GM18526 (cell line): ENCODE measurements around the gene WDR5B.

Experiments used
- POLR2A ChIP-seq: IDR thresholded peaks from 3 replicates; pipeline ENCODE4 v1.6.1; 2011; ENCODE audit not compliant: insufficient read length; ENCODE audit errors: extremely low read depth

WDR5B gene

DNA sequence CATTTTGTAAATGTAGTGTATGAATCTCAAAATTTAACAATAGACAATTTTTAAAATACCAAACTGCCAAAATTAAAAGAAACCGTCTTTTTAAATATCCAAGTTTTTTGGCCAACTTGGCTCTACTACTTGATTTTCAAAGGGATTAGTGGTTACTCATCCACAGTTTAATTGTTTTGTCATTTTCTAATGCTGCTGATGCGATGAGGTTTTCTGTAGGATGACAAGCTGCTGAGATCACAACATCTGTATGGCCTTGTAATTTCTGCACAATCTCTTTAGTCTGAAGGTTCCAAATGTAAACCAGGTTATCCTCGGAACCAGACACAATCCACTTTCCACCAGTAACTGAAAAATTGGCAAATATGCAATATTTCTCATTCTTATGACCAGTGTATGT lies 1.5 kb downstream of the WDR5B start:
- no peak for TF ChIP-seq POLR2A

DNA sequence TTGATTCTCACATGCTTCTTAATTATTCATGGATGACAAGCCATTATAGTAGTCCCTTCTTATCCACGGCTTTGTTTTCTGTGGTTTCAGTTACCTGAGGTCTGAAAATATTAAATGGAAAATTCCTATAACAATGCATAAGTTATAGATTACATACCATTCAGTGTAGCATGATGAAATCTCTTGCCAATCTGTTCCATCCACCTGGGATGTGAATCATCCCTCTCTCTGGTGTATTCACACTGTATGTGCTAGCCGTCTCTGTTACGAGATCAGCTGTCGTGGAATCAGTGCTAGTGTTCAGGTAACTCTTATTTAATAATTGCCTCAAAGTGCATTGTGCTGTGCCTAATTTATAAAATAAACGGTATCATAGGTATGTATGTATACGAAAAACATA lies 5.2 kb downstream of the WDR5B start:
- no peak for TF ChIP-seq POLR2A

GRCh38 chr3:122410111-122410510 lies 5.8 kb downstream of the WDR5B start:
- no peak for TF ChIP-seq POLR2A

GRCh38 chr3:122409446-122409845 lies 6.4 kb downstream of the WDR5B start:
- TF ChIP-seq POLR2A, result no peak

- no peak for TF ChIP-seq POLR2A
Measured at GRCh38 chr3:122407946-122408345, 7.9 kb downstream of the WDR5B start.

DNA sequence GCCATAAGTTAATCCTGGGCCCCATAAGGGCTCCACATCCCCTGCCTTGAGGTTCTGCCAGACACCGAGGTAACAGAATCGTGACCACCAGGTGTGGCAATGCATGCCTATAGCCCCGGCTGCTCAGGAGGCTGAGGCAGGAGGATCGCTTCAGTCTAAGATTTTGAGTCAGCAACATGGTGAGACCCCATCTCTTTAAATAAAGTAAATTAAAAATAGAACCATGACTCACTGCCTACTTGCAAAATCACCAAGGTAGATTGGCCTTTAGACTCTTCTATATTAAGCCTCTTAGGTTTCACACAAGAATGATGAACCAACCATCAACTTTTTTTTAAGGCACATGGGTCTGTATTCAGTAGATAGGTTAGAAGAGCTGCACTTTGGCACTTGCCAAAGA lies 9.7 kb downstream of the WDR5B start:
- no peak for TF ChIP-seq POLR2A

GRCh38 chr3:122405015-122405414 lies 10.8 kb downstream of the WDR5B start:
- TF ChIP-seq POLR2A, result no peak

DNA sequence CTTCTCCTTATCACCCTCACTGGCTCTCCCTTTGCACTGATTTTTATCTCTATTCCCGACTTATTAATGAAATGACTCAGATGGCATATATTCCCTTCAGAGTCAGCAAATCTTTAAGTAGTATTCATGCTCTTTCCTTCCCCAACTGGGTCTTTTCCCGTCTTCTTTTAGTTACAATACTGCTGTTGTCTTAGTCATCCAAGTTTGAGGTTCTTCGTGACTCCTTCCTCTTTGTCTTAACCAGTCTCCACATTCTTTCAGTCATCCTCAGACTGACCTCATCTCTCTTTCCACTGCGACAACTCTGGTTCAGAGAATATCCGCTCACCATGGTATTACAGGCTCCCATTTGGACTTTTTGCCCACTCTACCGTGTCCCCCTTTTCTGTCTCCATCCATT lies 12.4 kb downstream of the WDR5B start:
- TF ChIP-seq POLR2A, result no peak

DNA sequence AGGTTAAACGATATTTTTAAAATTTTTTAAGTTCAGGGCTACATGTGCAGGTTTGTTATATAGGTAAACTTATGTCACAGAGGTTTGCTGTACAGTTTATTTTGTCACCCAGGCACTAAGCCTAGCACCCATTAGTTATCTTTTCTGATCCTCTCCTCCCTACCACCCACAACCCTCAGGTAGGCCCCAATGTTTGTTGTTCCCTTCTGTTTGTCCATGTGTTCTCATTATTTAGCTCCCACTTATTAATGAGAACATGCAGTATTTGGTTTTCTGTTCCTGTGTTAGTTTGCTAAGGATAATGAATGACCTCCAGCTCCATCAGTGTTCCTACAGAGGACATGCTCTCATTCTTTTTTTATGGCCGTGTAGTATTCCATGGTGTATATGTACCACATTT lies 16.9 kb downstream of the WDR5B start:
- no peak for TF ChIP-seq POLR2A

DNA sequence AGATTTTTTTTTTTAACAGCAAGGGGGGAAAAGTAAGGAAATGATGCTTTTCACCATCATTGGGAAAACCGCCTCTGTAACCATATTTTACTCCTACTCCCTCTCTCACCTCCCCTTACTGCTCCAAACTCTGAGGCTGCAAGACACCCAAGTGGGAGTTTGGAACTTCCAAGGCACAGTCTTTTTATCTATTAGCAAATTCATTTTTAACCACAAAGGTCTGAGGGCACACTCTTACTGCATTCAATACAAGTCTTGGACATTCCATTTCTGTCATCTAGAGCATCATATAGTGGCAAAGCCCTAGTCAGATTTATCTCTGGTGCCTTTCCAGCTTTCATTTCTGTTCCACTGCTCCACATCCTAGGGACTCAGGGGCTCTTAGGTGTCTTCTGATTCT lies 18.7 kb downstream of the WDR5B start:
- no peak for TF ChIP-seq POLR2A

DNA sequence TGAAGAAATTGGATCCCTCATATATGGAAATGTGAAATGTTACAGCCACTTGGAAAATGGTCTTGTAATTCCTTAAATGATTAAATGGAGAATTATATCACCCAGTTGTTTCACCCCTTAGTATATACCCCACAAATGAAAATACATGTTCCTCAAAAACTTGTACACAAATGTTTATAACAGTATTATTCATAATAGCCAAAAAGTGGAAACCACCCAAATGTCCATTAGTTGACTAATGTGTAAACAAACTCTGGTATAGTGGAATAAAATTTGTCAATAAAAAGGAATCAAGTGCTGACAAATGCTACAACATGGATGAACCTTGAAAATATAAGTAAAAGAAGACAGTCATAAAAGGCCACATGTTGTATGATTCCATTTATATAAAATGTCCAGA lies 19.4 kb downstream of the WDR5B start:
- no peak for TF ChIP-seq POLR2A

DNA sequence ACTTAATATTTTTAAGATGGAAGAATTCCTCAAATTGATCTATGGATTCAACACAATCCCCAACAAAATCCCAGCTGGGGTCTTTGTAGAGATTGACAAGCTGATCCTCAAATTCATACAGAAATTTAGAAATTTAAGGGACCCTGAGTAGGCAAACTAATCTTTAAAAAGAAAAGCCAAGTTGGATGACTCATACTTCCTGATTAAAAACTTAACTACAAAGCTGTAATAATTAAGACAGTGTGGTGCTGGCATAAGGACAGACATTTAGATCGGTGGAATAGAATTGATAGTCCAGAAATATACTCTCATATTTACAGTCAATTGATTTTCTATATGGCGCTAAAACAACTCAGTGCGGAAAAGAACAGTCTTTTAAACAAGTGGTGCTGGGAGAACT lies 20.3 kb downstream of the WDR5B start:
- no peak for TF ChIP-seq POLR2A

DNA sequence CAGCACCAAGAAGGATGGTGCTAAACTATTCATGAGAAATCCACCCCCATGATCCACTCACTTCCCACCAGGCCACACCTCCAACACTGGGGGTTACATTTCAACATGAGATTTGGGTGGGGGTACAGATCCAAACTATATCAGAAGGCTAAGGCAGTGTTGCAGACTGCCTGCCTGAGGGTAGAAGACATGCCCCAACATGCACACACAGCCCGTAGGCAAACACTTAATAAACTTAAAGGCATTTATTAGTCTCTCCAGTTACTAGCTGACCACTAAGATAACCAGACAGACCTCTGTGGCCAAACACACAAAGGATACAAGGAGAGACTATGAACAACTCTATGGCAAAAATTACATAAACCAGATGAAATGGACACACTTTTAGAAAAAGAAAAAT lies 21.7 kb downstream of the WDR5B start:
- no peak for TF ChIP-seq POLR2A

DNA sequence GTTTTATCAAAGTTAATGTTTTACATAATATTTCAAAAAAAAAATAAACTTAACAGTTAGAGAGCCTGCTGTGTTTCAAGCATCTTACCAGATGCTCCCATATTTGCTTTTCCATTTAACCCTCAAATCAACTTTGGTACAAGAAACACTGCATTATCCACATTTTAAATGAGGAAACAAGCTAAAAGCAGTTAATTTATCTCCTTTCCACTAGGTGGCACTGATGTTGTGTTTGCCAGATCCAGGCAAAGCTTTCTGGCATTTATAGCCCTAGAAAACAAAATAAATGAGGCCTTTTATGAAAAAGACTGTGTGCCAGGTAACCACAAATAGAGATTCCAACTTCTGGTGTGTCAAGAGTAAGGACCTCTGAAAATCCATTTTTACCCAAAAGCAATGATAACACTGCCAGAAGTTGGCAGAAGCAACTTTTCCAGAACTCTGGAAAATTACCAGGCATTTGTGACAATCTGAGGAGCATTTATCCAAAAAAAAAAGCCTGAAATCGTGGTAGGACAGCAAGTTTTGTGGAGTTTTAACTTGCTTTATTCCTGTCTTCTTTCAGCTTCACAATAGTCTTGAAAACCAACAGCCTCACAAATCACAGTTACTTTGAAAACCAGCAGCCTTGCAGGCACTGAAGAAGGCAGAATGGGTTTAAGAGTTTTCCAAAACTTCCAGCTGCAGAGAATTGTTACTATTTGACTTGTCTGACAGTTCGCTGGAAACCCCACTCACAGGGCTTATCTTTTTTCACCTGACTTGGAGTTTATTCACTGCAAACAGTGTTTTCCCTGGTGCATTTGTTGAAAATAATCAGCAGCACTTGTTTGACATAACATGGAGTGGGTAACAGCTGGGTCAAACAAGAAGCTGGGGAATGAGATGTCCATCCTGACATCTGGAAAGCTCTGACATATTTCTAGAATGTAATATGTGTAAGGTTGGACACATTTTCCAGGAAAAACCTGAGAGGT lies 22.7 kb downstream of the WDR5B start:
- no peak for TF ChIP-seq POLR2A

DNA sequence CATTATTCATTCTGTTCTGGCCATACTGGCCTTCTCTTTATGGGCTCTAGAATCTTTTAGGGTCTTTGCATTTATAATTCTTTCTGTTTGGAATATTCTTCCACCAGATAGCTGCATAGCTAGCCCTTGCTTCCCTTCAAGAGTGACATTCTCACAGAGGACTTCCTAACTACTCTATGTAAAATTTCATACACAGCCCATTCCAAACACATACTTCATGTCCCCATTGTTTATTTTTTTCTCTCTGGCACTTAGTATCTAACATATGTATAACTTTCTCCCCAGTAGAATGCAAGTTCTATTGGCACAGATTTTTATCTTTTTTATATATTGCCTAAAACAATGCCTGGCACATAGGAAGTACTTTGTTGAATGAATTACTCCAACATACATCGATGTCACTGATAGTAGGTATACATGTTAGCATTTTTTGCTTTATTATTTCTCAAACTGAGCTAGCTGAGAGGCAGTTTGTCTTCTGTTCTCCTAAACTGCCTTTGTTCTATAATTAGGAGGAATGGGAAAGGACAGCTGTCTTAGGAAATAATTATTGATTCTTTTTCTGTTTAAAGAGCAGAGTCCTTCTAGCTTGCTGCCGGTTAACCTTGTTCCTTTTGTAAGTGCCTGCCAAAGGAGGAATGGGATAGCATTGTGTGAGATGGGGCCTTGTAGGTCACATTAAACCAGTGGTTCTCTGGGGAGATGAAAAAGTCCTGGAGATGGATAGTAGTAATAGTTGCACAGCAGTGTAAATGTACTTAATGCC lies 24.0 kb downstream of the WDR5B start:
- TF ChIP-seq POLR2A, result no peak

- no peak for TF ChIP-seq POLR2A
Measured at GRCh38 chr3:122390665-122391064, 25.2 kb downstream of the WDR5B start.

GRCh38 chr3:122389892-122390291 lies 26.0 kb downstream of the WDR5B start:
- TF ChIP-seq POLR2A, result no peak

DNA sequence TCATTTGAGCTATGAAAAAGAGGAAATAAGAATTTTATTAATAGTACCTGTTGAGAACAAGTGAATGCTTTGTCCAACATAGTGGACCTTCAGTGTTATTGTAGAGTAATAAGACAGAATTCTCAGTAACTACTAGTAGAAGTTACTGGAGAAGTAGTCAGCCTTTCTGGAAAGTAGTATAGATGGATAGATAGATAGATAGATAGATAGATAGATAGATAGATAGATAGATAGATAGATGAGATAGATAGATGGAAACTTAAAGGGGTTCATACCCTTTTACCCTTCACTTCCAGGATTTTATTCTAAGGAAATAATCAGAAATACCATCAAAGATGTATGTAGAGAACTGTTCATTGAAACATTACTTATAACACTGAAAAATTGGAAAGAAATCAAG lies 26.7 kb downstream of the WDR5B start:
- TF ChIP-seq POLR2A, result no peak
